Uterus (tissue), 4 donors: ENCODE measurements around the gene RFX8. TPM values are rescaled to one million over a fixed set of nuclear protein-coding genes. Genes with fewer than 3 reads are reported as not detected.
A peak's percentile ranks its signal among the peaks of the same experiment; 100 is the strongest.

ENCODE experiments used
- DNase-seq, 2 donors: peaks; one replicate each; pipeline ENCODE4 v3.0.0-alpha.2; 2019 to 2020
- H3K27ac ChIP-seq, 2 donors: fragments of 200-600 bp; sonication (generic); 1 replicate in 1 of 2; 2 replicates in 1 of 2; pipeline ENCODE4 v1.5.1; 2016 to 2018
- H3K27me3 ChIP-seq, 2 donors: fragments of 200-600 bp; sonication (generic); one replicate each; pipeline ENCODE4 v1.5.1; 2018 to 2019; ENCODE audit warnings: control low read depth in 1 of 2
- H3K36me3 ChIP-seq, 2 donors: fragments of 200-600 bp; sonication (generic); one replicate each; pipeline ENCODE4 v1.5.1; 2019; ENCODE audit warnings: control low read depth in 1 of 2
- H3K4me1 ChIP-seq, 2 donors: fragments of 200-600 bp; sonication (generic); one replicate each; pipeline ENCODE4 v1.5.1; 2018 to 2019; ENCODE audit warnings: control low read depth in 1 of 2
- H3K4me3 ChIP-seq, 2 donors: fragments of 200-600 bp; sonication (generic); 1 replicate in 1 of 2; 2 replicates in 1 of 2; pipeline ENCODE4 v1.5.1; 2018 to 2019; ENCODE audit warnings: mild to moderate bottlenecking in 1 of 2
- H3K9me3 ChIP-seq, 2 donors: fragments of 200-600 bp; sonication (generic); one replicate each; pipeline ENCODE4 v1.5.1; 2019; ENCODE audit warnings: control low read depth in 1 of 2
- POLR2A ChIP-seq, 2 donors: fragments of 450-650 bp; IDR thresholded peaks; one replicate each; pipeline ENCODE4 v1.6.1; 2016; ENCODE audit warnings: antibody characterized with exemption in 2 of 2, mild to moderate bottlenecking in 1 of 2, moderate library complexity in 1 of 2
- intact Hi-C: fragments of 100-400 bp; cut with DNase I; formaldehyde crosslinking; loops from one replicate; pipeline ENCODE4 v1.15.1; 2023; ENCODE audit warnings: low total_unique reads
- total RNA-seq, 4 donors: library from RNA; depleted of rRNA in 3 of 4; stranded (reverse); fragments of >200 nt in 3 of 4; gene quantifications; one replicate each; pipeline versions ENCODE4 v1.1.0 to v1.2.4, GENCODE V29; 2014 to 2023
- TF ChIP-seq, protein P1 (sequence below), 4 experiments: fragments of 200-600 bp in 2 of 4; fragments of 450-650 bp in 2 of 4; sonication (generic) in 2 of 4; IDR thresholded peaks; one replicate each; pipeline ENCODE4 v1.5.1; 2016 to 2019; ENCODE audit warnings: antibody characterized with exemption in 4 of 4, mild to moderate bottlenecking in 2 of 4, moderate library complexity in 1 of 4
- donor health status: DM: yes; HTN: yes; CAD: no.

The RFX8 gene
- total RNA-seq: 1 to 10 TPM in 2 of 4 donors, under 1 TPM in 1, not detected in 1; 0.51 to 1.4 (median 1.1) TPM

DNA sequence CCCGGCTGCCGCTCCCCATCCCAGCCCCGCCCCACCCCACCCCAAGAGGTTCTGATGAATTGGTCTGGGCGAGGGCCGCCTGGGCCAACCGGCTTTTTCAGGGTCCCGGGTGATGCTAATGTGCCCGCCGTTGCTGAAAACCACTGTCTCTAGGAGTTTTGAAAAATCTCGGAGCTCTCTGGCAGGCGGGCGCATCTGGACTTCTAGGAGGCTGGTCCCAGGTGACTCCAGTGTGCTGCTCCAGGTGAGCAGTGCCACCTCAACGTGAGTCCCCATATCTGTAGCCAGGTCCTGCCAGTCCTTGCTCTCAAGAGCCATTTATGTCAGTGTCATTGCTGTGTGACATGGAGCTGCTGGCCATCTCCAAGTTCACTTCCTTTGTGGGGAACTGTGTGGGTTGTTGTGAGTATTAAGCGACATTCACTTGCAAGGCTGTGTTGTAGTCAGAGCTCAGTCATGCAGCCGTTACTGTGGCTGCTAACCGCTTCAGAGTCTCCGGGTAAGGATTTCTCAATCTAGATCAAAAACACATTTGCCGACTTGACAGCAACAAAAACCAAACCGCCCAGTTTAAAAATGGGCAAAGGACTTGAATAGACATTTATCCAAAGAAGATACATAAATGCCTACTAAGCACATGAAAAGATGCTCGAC lies at the start of gene RFX8:
RFX8 (minus strand) TSS at position 382 of the 654 bp plus-strand sequence. CDS start 8,264 bp downstream, outside the sequence.
- Histone ChIP-seq H3K27me3 (no peaks in the 10 kb centered on the region), H3K4me1 (no peaks in the 10 kb centered on the region), H3K36me3 (no peaks in the 10 kb centered on the region), H3K27ac (peak within 1 kb of the TSS; percentile 82 to 83), H3K4me3 (peak within 1 kb of the TSS; percentile 28 to 65), H3K9me3 (no peaks in the 10 kb centered on the region)
- intact Hi-C loops: no loop called here
- DNase-seq: peak; percentile 21 to 24
- TF ChIP-seq, protein P1, sequence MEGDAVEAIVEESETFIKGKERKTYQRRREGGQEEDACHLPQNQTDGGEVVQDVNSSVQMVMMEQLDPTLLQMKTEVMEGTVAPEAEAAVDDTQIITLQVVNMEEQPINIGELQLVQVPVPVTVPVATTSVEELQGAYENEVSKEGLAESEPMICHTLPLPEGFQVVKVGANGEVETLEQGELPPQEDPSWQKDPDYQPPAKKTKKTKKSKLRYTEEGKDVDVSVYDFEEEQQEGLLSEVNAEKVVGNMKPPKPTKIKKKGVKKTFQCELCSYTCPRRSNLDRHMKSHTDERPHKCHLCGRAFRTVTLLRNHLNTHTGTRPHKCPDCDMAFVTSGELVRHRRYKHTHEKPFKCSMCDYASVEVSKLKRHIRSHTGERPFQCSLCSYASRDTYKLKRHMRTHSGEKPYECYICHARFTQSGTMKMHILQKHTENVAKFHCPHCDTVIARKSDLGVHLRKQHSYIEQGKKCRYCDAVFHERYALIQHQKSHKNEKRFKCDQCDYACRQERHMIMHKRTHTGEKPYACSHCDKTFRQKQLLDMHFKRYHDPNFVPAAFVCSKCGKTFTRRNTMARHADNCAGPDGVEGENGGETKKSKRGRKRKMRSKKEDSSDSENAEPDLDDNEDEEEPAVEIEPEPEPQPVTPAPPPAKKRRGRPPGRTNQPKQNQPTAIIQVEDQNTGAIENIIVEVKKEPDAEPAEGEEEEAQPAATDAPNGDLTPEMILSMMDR (IDR thresholded peaks at IDR 0.05): no peak
- TF ChIP-seq POLR2A (IDR thresholded peaks at IDR 0.05): no peak

DNA sequence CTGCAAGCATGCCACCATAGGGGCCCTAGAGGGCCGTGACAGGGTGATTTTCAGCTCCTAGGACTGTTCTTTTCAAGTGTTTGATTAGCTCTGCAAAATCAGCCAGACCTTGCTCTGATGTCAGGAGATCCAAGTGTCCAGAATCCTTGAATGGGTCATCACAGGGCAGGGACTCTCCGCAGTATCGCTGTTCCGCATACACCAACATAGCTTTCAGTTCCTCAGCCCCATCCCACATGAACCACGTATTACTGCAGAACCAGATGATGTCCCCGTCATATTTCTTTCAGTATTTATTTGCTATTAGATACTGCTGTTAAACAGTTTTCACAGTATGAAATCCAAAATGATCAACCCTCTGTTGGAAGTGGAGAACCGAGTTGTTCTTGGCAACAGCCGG lies 46.6 kb upstream of the RFX8 start:
- Histone ChIP-seq H3K4me3 (no peak overlapping the region), H3K27ac (no peak overlapping the region), H3K4me1 (no peaks in the 10 kb centered on the region), H3K9me3 (no peaks in the 10 kb centered on the region), H3K27me3 (no peaks in the 10 kb centered on the region), H3K36me3 (no peaks in the 10 kb centered on the region)
- DNase-seq: no peak
- intact Hi-C loops: no loop called here
- TF ChIP-seq POLR2A (IDR thresholded peaks at IDR 0.05): no peak
- TF ChIP-seq, protein P1 (IDR thresholded peaks at IDR 0.05): no peak

DNA sequence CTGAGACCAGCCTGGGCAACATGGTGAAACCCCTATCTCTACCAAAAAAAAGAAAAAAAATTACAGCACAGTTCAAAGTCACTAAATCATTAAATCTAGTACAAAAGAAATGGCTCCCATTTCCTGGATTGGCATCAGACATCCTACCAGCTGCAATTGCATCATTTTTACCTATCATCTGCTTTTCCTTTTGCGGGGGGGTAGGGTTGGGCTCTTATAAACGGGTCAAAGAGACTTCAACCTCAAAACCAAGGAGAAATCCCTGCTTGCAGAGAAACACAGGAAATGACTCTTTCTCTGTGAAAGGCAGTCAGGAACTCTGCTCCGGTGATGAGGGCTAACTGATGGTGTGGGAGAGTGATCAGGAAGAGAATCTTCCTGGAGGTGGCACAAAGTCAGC lies 45.3 kb upstream of the RFX8 start:
- TF ChIP-seq POLR2A (IDR thresholded peaks at IDR 0.05): no peak
- TF ChIP-seq, protein P1 (IDR thresholded peaks at IDR 0.05): no peak
- Histone ChIP-seq H3K36me3 (no peaks in the 10 kb centered on the region), H3K27me3 (no peaks in the 10 kb centered on the region), H3K27ac (no peak overlapping the region), H3K4me1 (no peaks in the 10 kb centered on the region), H3K9me3 (no peaks in the 10 kb centered on the region), H3K4me3 (no peak overlapping the region)
- no peak for DNase-seq
- intact Hi-C loops: no loop called here

DNA sequence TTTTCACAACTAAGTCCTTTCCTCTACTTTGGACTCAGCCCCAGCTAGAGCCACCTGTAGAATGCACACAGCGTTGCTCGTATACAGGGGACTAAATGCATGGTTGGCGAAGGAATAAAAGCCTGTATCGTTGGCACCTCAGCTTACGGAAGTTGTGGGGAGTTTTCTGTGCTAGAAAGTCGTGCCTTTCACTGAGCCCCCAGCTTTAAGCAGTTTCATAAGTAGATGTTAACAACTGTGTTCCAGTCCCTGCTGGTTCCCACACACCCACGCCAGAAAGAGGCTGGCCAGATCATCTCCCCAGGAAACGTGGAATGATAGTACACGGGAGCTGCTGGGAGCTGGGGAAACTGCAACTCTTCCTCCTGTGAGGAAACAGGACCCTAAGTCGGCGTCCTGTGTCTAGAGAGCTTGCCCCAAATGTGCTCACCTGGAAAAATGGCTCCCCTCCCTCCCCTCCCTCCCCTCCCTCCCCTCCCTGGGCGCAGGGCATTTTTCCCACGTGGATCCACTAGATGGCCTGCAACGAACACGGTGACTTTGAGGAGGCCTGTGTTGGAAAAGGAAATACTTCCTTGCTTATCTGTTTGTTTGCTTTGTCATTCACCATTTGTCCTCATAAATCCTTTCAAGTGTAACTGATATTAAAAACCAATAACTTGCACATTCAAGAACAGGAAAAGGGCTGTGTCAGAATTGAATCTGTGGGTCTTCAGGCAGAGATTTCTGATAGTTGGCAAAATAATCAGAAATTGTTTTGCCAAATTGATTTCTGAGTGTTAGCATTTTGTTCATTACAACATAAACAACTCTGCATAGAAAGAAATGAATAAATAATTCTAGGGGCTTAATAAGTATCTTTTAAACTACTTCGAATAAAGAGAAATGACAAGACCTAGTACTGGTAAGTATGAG lies 43.9 kb upstream of the RFX8 start:
- Histone ChIP-seq H3K9me3 (no peaks in the 10 kb centered on the region), H3K4me1 (no peaks in the 10 kb centered on the region), H3K4me3 (no peak overlapping the region), H3K36me3 (no peaks in the 10 kb centered on the region), H3K27me3 (no peaks in the 10 kb centered on the region), H3K27ac (peak overlapping the region; percentile 56 to 62)
- intact Hi-C loops: no loop called here
- peak; percentile 36 to 49 for DNase-seq
- TF ChIP-seq POLR2A (IDR thresholded peaks at IDR 0.05): no peak
- TF ChIP-seq, protein P1 (IDR thresholded peaks at IDR 0.05): peak in 3 of 4 experiments; percentile 20 to 39 (median 26)
